ENCODE results near the gene TLX2. TPM values are rescaled to one million over a fixed set of nuclear protein-coding genes. Genes with fewer than 3 reads are reported as not detected.

The TLX2 gene
- total RNA-seq, 1 donor from 2014 or later = 0.10 TPM

GRCh38 chr2:74562126-74562775 lies 48.0 kb downstream of the TLX2 start:
- Mint-ChIP-seq H3K27me3 (ENCODE audit: low read depth) (no peaks in the 10 kb centered on the region), H3K27ac (ENCODE audit: unreplicated experiment) (peak overlapping the region; percentile 52)

GRCh38 chr2:74564222-74564621 lies 50.0 kb downstream of the TLX2 start:
- Mint-ChIP-seq H3K36me3 (ENCODE audit: low read depth) (no peaks in the 10 kb centered on the region), H3K27ac (ENCODE audit: unreplicated experiment) (peak overlapping the region; percentile 82), H3K27me3 (ENCODE audit: low read depth) (no peaks in the 10 kb centered on the region), H3K9me3 (ENCODE audit: low read depth) (no peaks in the 10 kb centered on the region), H3K4me1 (ENCODE audit: low read depth) (peaks cover 68% of the 10 kb centered on the region), H3K4me3 (ENCODE audit: unreplicated experiment) (peak overlapping the region; percentile 26)
- no peak for TF ChIP-seq CTCF (IDR thresholded peaks at IDR 0.05)
- DNase-seq (ENCODE audit: low spot score) = no peak

More at GRCh38 chr2:74562126-74562775, 48.0 kb downstream of the TLX2 start:
- Mint-ChIP-seq H3K9me3 (ENCODE audit: low read depth) (no peaks in the 10 kb centered on the region), H3K4me1 (ENCODE audit: low read depth) (peaks cover 54% of the 10 kb centered on the region), H3K4me3 (ENCODE audit: unreplicated experiment) (no peak overlapping the region), H3K36me3 (ENCODE audit: low read depth) (no peaks in the 10 kb centered on the region)
- no peak for DNase-seq (ENCODE audit: low spot score)
- TF ChIP-seq CTCF (IDR thresholded peaks at IDR 0.05) = no peak

GRCh38 chr2:74566076-74566753 lies 52.0 kb downstream of the TLX2 start:
- H3K4me3 Mint-ChIP-seq (ENCODE audit: unreplicated experiment) = no peak overlapping the region
- H3K27me3 Mint-ChIP-seq (ENCODE audit: low read depth) = no peaks in the 10 kb centered on the region
- no peaks in the 10 kb centered on the region for H3K9me3 Mint-ChIP-seq (ENCODE audit: low read depth)
- no peak for DNase-seq (ENCODE audit: low spot score)
- peak overlapping the region; percentile 89 for H3K27ac Mint-ChIP-seq (ENCODE audit: unreplicated experiment)
- no peaks in the 10 kb centered on the region for H3K36me3 Mint-ChIP-seq (ENCODE audit: low read depth)
- no peak for TF ChIP-seq CTCF (IDR thresholded peaks at IDR 0.05)
- peaks cover 59% of the 10 kb centered on the region for H3K4me1 Mint-ChIP-seq (ENCODE audit: low read depth)

- no peak for DNase-seq (ENCODE audit: low spot score)
- peaks cover 59% of the 10 kb centered on the region for H3K4me1 Mint-ChIP-seq (ENCODE audit: low read depth)
- no peaks in the 10 kb centered on the region for H3K27me3 Mint-ChIP-seq (ENCODE audit: low read depth)
- H3K27ac Mint-ChIP-seq (ENCODE audit: unreplicated experiment) = peak overlapping the region; percentile 89
- no peaks in the 10 kb centered on the region for H3K9me3 Mint-ChIP-seq (ENCODE audit: low read depth)
- no peaks in the 10 kb centered on the region for H3K36me3 Mint-ChIP-seq (ENCODE audit: low read depth)
- no peak for TF ChIP-seq CTCF (IDR thresholded peaks at IDR 0.05)
- H3K4me3 Mint-ChIP-seq (ENCODE audit: unreplicated experiment) = no peak overlapping the region
Observed at GRCh38 chr2:74566754-74567085, 52.5 kb downstream of the TLX2 start.

Other genes with a start within 250 kb of the TLX2 start
- gene SLC4A5, start 171.0 kb upstream of the TLX2 start, total RNA-seq = 0.65 to 2.2 TPM (median 1.2 TPM) in 3 replicates
- 157 to 167 TPM (median 161 TPM) in 3 replicates for gene DCTN1, start 134.1 kb upstream of the TLX2 start, total RNA-seq
- gene C2orf81, start 92.8 kb upstream of the TLX2 start, total RNA-seq = 1.3 to 3.4 TPM (median 1.5 TPM) in 3 replicates
- gene WDR54, start 92.7 kb upstream of the TLX2 start, total RNA-seq = 10.4 to 11.2 TPM (median 11.0 TPM) in 3 replicates
- gene RTKN, start 72.5 kb upstream of the TLX2 start, total RNA-seq = 18.3 to 32.4 TPM (median 20.4 TPM) in 3 replicates
- gene INO80B, start 59.4 kb upstream of the TLX2 start, total RNA-seq = 23.2 to 35.0 TPM (median 24.3 TPM) in 3 replicates
- 56.1 to 93.0 TPM (median 62.4 TPM) in 3 replicates for gene WBP1, start 56.0 kb upstream of the TLX2 start, total RNA-seq
- gene MOGS, start 49.1 kb upstream of the TLX2 start, total RNA-seq = 62.6 to 79.0 TPM (median 67.1 TPM) in 3 replicates
- 39.9 to 59.8 TPM (median 49.5 TPM) in 3 replicates for gene MRPL53, start 41.8 kb upstream of the TLX2 start, total RNA-seq
- gene CCDC142, start 31.5 kb upstream of the TLX2 start, total RNA-seq = 12.7 to 21.9 TPM (median 13.3 TPM) in 3 replicates
- gene TTC31, start 31.4 kb upstream of the TLX2 start, total RNA-seq = 17.4 to 25.4 TPM (median 18.1 TPM) in 3 replicates
- gene LBX2, start 14.8 kb upstream of the TLX2 start, total RNA-seq = 0.90 to 2.3 TPM (median 1.3 TPM) in 3 replicates
- 26.1 to 30.7 TPM (median 30.0 TPM) in 3 replicates for gene PCGF1, start 6.8 kb upstream of the TLX2 start, total RNA-seq
- 0.34 TPM in 1 of 3 replicates, not detected in the others for gene DQX1, start 11.8 kb downstream of the TLX2 start, total RNA-seq
- gene AUP1, start 15.3 kb downstream of the TLX2 start, total RNA-seq = 76.8 to 94.3 TPM (median 79.8 TPM) in 3 replicates
- gene HTRA2, start 15.5 kb downstream of the TLX2 start, total RNA-seq = 23.8 to 31.2 TPM (median 24.2 TPM) in 3 replicates
- gene LOXL3, start 39.5 kb downstream of the TLX2 start, total RNA-seq = 107 to 112 TPM (median 109 TPM) in 3 replicates
- gene DOK1, start 40.3 kb downstream of the TLX2 start, total RNA-seq = 33.6 to 46.0 TPM (median 44.4 TPM) in 3 replicates
- 0.35 TPM in 1 of 3 replicates, not detected in the others for gene M1AP, start 133.9 kb downstream of the TLX2 start, total RNA-seq
- gene SEMA4F, start 139.8 kb downstream of the TLX2 start, total RNA-seq = 14.7 to 17.4 TPM (median 16.7 TPM) in 3 replicates